B cell (primary cell): ENCODE measurements around the gene EXOSC10. TPM values are rescaled to one million over a fixed set of nuclear protein-coding genes. Genes with fewer than 3 reads are reported as not detected.

Source experiments
- ATAC-seq: fragments of 200-7000 bp; cut with Tn5 transposase; one replicate; pipeline ENCODE4 v1.10.0; 2021; ENCODE audit warnings: low read depth, mild to moderate bottlenecking, moderate number of reproducible peaks, moderate library complexity
- CTCF ChIA-PET: fragments of 350-600 bp; sonication (Branson Sonifier 250); formaldehyde crosslinking; loops from one replicate; lab custom pipeline; 2021; ENCODE audit warnings: antibody characterized with exemption, inconsistent platforms; lab: Charles Lee
- POLR2A ChIA-PET: fragments of 350-600 bp; sonication (Branson Sonifier 250); formaldehyde crosslinking; loops from one replicate; lab custom pipeline; 2021; ENCODE audit warnings: antibody characterized with exemption; lab: Charles Lee
- DNase-seq: peaks from one replicate; pipeline ENCODE4 v3.0.0; 2013
- H2AFZ ChIP-seq: 2 replicates; pipeline ENCODE4 v1.6.1; 2012; ENCODE audit warnings: mild to moderate bottlenecking, low read depth, low read length; ENCODE audit not compliant: insufficient read depth, poor library complexity, severe bottlenecking
- H3K27ac ChIP-seq, 2 donors: 1 replicate in 1 of 2; 2 replicates in 1 of 2; pipeline ENCODE4 v1.5.1; 2012 to 2013; ENCODE audit warnings: low read length in 2 of 2, mild to moderate bottlenecking in 2 of 2, moderate library complexity in 1 of 2
- H3K27me3 ChIP-seq, 4 experiments: fragments of 200-600 bp in 1 of 4; sonication (generic) in 1 of 4; replicated peaks in 1 of 4; 1 replicate in 2 of 4; 2 replicates in 2 of 4; pipeline versions ENCODE4 v1.6.1 to v1.7.0; 2013 to 2016; ENCODE audit warnings: low read length in 3 of 4, mild to moderate bottlenecking in 2 of 4, mixed read lengths in 1 of 4, moderate library complexity in 1 of 4; ENCODE audit not compliant: insufficient read depth in 4 of 4, control insufficient read depth in 3 of 4; ENCODE audit errors: control extremely low read depth in 1 of 4
- H3K36me3 ChIP-seq, 2 experiments: replicated peaks in 1 of 2; 1 replicate in 1 of 2; 2 replicates in 1 of 2; pipeline versions ENCODE4 v1.6.1 to v1.7.1; 2013; ENCODE audit warnings: low read length in 1 of 2; ENCODE audit not compliant: insufficient read depth in 2 of 2, control insufficient read depth in 1 of 2; ENCODE audit errors: control extremely low read depth in 1 of 2, extremely low read depth in 1 of 2
- H3K4me1 ChIP-seq, 2 donors: fragments of 200-600 bp in 1 of 2; sonication (generic) in 1 of 2; 1 replicate in 1 of 2; 2 replicates in 1 of 2; pipeline versions ENCODE4 v1.5.1 to v1.6.1; 2013 to 2017; ENCODE audit warnings: low read length in 2 of 2; ENCODE audit not compliant: control insufficient read depth in 2 of 2, insufficient read depth in 2 of 2
- H3K4me2 ChIP-seq: replicated peaks from 2 replicates; pipeline ENCODE3; 2012; ENCODE audit warnings: mild to moderate bottlenecking, low read depth, low read length; ENCODE audit not compliant: poor library complexity, severe bottlenecking
- H3K4me3 ChIP-seq, 5 experiments: fragments of 200-600 bp in 1 of 5; sonication (generic) in 1 of 5; 1 replicate in 3 of 5; 2 replicates in 2 of 5; pipeline versions ENCODE4 v1.5.1 to v1.7.0; 2011 to 2016; ENCODE audit warnings: low read length in 4 of 5, mild to moderate bottlenecking in 4 of 5, low read depth in 2 of 5, control low read depth in 1 of 5, moderate library complexity in 1 of 5; ENCODE audit not compliant: insufficient read depth in 1 of 5; ENCODE audit errors: control extremely low read depth in 1 of 5, extremely low read depth in 1 of 5
- H3K79me2 ChIP-seq: fragments of 200-600 bp; sonication (generic); one replicate; pipeline ENCODE4 v1.6.0; 2016; ENCODE audit warnings: low read length; ENCODE audit not compliant: control insufficient read depth, insufficient read depth
- H3K9ac ChIP-seq: fragments of 200-600 bp; sonication (generic); 2 replicates; pipeline ENCODE4 v1.6.1; 2017; ENCODE audit warnings: mild to moderate bottlenecking, low read length, moderate library complexity
- H3K9me3 ChIP-seq, 3 donors: one replicate each; pipeline versions ENCODE4 v1.6.1 to v1.7.1; 2013; ENCODE audit warnings: low read length in 2 of 3; ENCODE audit not compliant: control insufficient read depth in 2 of 3, insufficient read depth in 1 of 3; ENCODE audit errors: control extremely low read depth in 1 of 3
- H4K20me1 ChIP-seq: 2 replicates; pipeline ENCODE4 v1.6.0; 2012; ENCODE audit warnings: mild to moderate bottlenecking, low read length; ENCODE audit not compliant: insufficient read depth, control insufficient read depth, poor library complexity, severe bottlenecking
- H3K27ac Mint-ChIP-seq: one replicate; pipeline ENCODE4 v1.8.0; 2021; ENCODE audit warnings: mixed read lengths
- H3K27me3 Mint-ChIP-seq: one replicate; pipeline ENCODE4 v1.8.0; 2021; ENCODE audit warnings: mixed read lengths
- H3K4me1 Mint-ChIP-seq: one replicate; pipeline ENCODE4 v1.8.0; 2021; ENCODE audit warnings: mixed read lengths
- H3K4me3 Mint-ChIP-seq: one replicate; pipeline ENCODE4 v1.8.0; 2021; ENCODE audit warnings: mixed read lengths
- H3K9me3 Mint-ChIP-seq: one replicate; pipeline ENCODE4 v1.8.0; 2022; ENCODE audit warnings: mixed read lengths; ENCODE audit not compliant: insufficient read depth
- CTCF ChIP-seq: fragments of 200-600 bp; IDR thresholded peaks from one replicate; pipeline ENCODE4 v1.8.0; 2022; ENCODE audit warnings: antibody characterized with exemption, mild to moderate bottlenecking
- EZH2 ChIP-seq: IDR thresholded peaks from 2 replicates; pipeline ENCODE4 v1.6.1; 2012; ENCODE audit warnings: borderline replicate concordance, low read depth, mild to moderate bottlenecking, moderate library complexity, low read length; ENCODE audit not compliant: insufficient read depth, poor library complexity, severe bottlenecking
- WGBS: methylation state at CpG from one replicate; pipeline ENCODE4 v1.1.5; 2013; ENCODE audit warnings: missing lambda C conversion rate; ENCODE audit not compliant: insufficient coverage; 5-methylcytosine and 5-hydroxymethylcytosine counted together
- intact Hi-C: fragments of 100-400 bp; cut with micrococcal nuclease; formaldehyde crosslinking; loops from one replicate; pipeline ENCODE4 v1.10.0; 2022
- polyA plus RNA-seq: library from polyadenylated mRNA; depleted of rRNA; stranded (reverse); fragments of >200 nt; gene quantifications from 2 replicates; pipeline ENCODE4 v1.2.3, GENCODE V29; 2012
- total RNA-seq, 2 donors: library from RNA; stranded (reverse); fragments of 120-200 nt in 1 of 2; gene quantifications; 1 replicate in 1 of 2; 2 replicates in 1 of 2; pipeline versions ENCODE4 v1.2.3 to v1.2.4, GENCODE V29; 2013 to 2022

Gene EXOSC10
- total and polyA plus RNA-seq, 2 donors (not counting 1 experiment from before 2014, with no cell fraction given): 83.4 to 119 TPM

DNA sequence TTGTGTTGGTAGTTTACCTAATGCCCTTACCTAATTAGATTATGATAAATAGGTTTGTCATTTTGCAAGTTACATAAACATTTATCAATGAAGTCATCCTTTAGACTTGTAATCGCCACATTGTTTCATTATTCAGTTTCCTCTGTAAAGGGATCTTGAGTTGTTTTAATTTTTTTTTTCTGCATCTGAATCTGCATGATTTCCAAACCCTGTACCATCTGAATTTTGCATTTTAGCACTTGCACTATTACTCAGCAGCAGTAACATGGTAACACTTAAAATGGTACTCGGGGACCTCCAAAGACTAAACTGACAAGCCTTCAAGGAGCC lies 74.8 kb downstream of the EXOSC10 start:
- Mint-ChIP-seq H3K4me3 (no peak overlapping the region), H3K27ac (no peak overlapping the region), H3K4me1 (peaks cover 15% of the 10 kb centered on the region), H3K9me3 (no peaks in the 10 kb centered on the region), H3K27me3 (no peaks in the 10 kb centered on the region)
- H4K20me1 ChIP-seq: peaks cover 24% of the 10 kb centered on the region
- H3K9ac ChIP-seq: no peak overlapping the region
- no peaks in the 10 kb centered on the region for H3K27me3 ChIP-seq
- intact Hi-C loops: no loop called here
- no peak overlapping the region for H3K27ac ChIP-seq
- CTCF ChIA-PET: interaction anchor here (1.1 to 1.8 kb wide), 2 partner anchors 13 kb away, joined by 3 to 6 read pairs; partner anchors contain the start of gene TARDBP
- DNase-seq (no peak), ATAC-seq (no peak)
- H3K4me1 ChIP-seq: no peaks in the 10 kb centered on the region
- H3K79me2 ChIP-seq: no peaks in the 10 kb centered on the region
- H3K4me3 ChIP-seq: no peak overlapping the region
- H3K36me3 ChIP-seq: peaks cover 14 to 59% of the 10 kb centered on the region in 2 experiments
- POLR2A ChIA-PET: no interaction called here
- no CpG with 5 or more reads among the region's 2 CpGs for WGBS
- no peak overlapping the region for H3K4me2 ChIP-seq
- no peak for TF ChIP-seq CTCF
- no peaks in the 10 kb centered on the region for H3K9me3 ChIP-seq
- H2AFZ ChIP-seq: no peak overlapping the region

- no peak overlapping the region for H3K27ac Mint-ChIP-seq
- no peak overlapping the region for H3K4me3 Mint-ChIP-seq
- no peak overlapping the region for H3K9ac ChIP-seq
- peaks cover 14 to 62% of the 10 kb centered on the region in 2 experiments for H3K36me3 ChIP-seq
- H3K79me2 ChIP-seq: peaks cover 2% of the 10 kb centered on the region
- no peaks in the 10 kb centered on the region for H3K27me3 Mint-ChIP-seq
- H3K9me3 Mint-ChIP-seq: no peaks in the 10 kb centered on the region
- peaks cover 30% of the 10 kb centered on the region for H4K20me1 ChIP-seq
- H3K27ac ChIP-seq: no peak overlapping the region
- no peak for ATAC-seq
- H3K4me2 ChIP-seq: no peak overlapping the region
- H3K4me1 ChIP-seq: no peaks in the 10 kb centered on the region
- no peaks in the 10 kb centered on the region for H3K9me3 ChIP-seq
- no peaks in the 10 kb centered on the region for H3K27me3 ChIP-seq
- DNase-seq: no peak
- no peak overlapping the region for H3K4me3 ChIP-seq
- H3K4me1 Mint-ChIP-seq: peaks cover 15% of the 10 kb centered on the region
- TF ChIP-seq EZH2 (no peak), CTCF (no peak)
- CTCF ChIA-PET: interaction anchor here (0.6 to 1.8 kb wide), 3 partner anchors 12 to 40 kb away, joined by 3 to 6 read pairs (median 4); partner anchors contain the start of gene TARDBP
- POLR2A ChIA-PET: no interaction called here
- no peak overlapping the region for H2AFZ ChIP-seq
- 89% methylated on average over 2 of the region's 3 CpGs for WGBS
- intact Hi-C loops: no loop called here
Observed at GRCh38 chr1:11024154-11024873, 75.4 kb downstream of the EXOSC10 start.
